ENCODE results near the gene CAMTA1.

CAMTA1 gene

DNA sequence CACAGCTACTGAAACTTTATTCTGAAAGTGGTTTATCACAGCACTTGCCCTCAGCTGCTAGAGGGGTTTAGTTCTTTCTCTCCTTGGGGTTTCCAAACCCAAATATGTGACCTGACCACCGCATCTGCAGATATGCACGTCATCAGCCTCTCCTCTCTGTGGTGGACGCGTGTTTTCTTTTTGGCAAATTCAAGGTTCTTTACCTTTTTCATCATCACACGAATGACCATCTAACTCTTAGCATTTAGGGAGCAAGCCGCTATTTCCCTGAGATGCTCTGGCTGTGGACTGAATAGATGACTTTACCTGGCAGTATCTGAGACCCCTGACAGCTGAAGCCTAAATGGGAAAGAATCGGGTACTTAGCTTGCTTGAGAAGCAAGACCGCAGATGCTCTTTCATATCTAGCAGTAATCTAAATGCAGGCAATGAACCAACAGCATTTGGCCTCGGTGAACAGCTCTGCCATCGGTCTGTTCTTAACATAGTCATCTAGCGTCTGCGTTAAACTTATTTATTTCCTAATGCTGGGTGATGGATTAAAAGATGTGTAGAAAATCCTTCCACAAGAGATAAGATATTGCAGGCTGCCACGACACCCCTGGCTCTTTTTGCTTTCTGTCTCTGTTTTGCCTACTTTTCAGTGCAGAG, 463.4 kb downstream of the CAMTA1 start:
- DNase-seq: no peak

DNA sequence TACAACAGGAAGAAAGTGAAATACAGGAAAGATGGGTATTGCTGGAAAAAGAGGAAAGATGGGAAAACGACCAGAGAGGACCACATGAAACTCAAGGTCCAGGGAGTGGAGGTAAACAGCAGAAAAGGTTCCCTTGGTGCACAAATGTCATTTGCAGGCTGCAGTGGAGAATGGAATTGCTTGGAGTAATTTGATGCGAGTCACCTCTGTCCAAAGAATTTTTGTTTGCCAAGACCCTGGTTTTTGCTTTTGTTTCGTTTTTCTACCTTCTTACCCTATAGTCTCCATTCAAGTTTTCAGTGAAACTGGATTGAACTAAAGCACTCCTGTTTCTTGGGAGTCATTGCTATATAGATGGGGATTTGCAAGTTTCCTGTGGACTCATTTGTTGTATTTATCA, 464.3 kb downstream of the CAMTA1 start:
- DNase-seq: no peak

DNA sequence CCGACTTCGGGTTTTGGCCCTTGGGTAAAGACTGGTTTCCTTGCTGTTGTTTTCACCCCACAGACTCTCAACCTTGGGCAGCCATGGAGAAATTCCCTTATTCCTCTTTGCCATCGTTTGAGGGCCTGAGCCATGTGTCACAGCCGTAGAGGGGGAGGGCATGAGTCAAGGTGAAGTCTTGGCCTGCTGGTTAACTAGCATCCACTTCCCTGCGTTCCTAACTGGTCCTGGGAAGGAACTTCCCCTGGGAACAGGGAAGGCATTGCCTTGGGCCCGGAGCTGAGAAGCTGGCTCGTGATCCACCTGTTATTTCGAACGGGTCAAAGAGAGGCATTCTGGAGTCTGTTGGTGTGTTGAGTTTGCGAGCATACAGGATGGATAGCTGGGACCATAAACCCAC, 464.9 kb downstream of the CAMTA1 start:
- DNase-seq: no peak

DNA sequence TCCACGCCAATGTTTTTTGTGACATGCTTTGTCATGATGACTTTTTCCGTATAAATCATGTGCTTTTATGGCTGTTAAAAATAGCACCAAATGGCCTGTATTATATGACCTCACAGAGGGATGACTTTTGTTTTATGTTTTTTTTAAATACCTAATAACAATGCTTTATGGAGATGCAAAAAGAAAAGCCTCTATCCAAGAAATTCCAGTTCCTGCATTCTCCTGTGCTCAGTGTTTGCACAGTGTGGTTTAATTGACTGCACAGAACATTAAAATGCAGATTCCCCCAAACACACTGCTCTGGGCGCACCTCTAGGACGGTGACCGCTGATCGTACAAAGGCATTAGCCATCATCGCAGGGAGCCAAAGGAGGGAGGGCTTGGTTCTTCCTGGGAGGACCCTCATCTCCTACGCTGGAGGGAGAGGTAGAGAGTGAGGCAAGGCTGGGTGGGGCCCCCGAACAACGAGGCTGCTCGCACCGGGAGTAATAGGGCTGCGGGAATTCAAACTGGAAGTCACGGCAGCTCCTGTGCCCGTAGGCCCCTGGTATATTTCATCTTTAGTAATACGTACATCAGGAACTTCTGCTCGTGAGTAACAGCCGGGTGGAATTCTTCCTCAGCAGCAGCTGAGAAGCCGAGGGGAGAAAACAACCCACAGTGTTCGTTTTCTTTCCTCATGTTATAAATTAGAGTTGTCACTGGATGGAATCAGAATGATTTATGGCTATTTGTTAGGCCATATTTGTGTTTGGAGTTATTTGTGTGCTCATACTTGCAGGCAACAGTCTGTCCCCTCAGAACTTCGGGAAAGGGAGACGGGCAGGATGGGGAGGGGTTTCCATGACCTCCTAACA, 465.6 kb downstream of the CAMTA1 start:
- no peak for DNase-seq

DNA sequence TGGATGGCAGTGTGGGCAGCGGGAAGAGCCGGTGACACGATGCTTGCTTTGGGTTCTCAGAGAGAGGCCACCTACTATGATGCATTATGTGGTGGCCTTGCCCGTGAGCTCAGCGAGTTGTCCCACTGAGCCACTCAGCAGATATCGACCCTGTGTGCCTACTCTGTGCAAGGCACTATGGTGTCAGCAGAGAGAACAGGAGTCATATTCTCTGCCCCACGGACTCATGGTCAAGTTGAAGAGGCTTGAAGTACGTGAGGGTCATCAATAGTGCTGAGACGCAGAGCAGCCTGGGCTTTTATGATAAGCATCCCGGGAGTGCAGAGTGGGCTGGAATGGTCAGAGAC, 466.2 kb downstream of the CAMTA1 start:
- no peak for DNase-seq

DNA sequence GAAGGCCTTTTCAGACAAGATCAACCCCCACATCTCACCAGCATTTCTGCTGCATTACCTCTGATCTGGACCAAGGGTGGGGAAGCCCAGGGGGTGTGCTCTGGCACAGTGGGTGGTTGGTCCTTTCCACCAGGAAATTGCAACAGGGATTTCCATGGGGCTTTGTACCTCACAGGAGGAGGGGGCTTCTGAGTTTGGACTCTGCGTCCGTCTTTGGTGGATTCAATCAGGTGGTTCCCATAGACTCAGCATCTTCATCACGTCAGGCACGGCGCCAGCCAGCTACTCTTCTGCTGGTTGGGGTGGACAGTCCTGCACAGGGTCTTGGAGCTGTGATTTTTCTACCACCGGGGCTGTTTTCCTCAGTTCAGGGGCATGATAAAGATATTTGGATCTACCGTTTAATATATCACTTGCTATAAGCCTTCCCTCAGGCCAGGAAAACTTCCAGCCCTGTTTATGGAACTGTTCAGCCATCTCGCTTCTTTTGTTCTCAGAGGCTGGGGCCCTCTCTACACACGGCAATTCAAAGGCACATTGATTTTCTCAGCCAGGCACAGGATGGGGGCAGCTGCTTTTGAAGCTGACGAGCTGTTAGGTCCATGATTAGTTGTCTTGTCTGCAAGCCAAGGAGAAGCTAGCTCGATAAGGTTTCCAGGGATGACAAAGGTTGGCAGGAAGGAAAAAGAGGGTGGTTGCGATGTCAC, 467.3 kb downstream of the CAMTA1 start:
- no peak for DNase-seq

DNA sequence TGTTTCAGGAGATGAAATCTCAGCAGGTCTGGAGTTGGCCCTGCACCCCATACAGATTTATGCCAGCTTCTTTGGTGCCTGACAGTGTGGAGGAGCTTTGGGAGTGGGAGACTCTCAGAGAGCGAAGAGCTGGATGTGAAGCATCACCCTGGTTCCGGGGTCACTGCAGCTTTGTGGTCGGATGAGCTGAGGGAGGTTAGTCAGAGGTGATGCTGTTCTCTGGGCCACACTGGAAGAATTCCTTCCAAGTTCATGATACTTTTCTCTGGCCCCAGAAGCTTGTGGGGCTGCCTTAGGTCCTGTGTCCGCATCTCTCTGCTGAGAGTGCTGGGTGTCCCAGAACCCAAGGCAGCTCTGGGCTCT, 467.8 kb downstream of the CAMTA1 start:
- DNase-seq: no peak

DNA sequence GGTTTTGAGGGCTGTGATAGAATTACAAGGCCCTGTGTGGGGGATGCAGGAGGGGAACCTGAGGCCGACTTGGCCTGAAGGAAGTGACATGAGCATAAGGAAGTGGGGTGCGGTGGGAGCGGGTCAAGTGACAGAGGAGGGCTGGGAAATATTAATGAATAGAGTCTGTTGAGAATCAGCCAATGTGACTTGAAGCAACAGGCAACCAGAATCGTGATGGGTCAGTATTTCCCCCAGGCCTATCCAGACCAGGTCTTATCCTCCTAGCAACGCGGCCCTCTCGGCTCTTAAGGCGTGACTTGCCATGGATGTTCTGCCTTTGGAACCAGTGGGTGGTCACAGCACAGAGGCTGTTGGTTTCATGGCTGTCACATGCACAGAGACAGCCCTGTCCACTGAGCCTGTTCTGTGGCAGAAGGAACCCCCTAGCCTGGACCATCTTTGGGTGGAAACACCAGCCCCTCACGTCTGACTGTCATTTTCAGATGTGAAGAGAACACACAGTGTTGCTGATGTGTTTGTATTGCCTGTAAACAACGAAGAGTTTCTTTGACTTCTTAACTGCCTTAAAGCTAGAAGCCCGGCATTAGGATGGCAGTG, 468.8 kb downstream of the CAMTA1 start:
- DNase-seq: no peak

DNA sequence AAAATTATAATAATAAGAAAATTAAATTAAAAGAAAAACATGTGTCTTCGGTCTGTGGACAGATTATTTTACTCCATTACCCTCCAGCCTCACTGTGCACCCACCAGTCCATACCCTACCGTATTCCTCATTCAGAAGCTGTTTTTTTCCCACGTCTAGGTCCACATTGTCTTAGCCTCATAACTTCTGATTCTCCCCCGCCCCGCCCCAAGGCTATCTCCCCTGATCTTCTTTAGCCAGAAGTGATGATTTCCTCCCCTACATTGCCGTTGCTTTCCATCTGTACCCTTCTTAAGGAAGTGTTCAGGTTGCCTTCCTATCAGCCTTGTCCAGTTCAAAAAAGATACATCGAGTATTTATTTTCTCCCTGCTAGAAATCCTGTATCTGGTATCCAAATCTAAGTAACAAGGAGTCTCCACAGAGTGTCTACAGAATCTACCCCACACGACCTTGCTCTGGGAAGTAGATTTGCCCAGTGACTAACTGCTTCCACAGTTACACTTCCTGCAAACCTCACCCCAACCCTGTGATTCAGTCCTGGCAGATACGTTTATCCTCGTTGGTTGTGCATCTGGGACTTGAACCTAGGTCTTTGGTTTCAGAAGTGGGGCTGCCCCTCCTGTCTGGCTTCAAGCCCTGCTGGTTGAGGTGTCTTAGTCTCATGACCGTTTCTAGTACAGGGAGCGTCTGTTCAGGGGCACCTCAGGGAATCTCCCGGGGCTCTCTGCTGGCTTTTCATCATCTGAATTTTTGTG, 470.2 kb downstream of the CAMTA1 start:
- no peak for DNase-seq

DNA sequence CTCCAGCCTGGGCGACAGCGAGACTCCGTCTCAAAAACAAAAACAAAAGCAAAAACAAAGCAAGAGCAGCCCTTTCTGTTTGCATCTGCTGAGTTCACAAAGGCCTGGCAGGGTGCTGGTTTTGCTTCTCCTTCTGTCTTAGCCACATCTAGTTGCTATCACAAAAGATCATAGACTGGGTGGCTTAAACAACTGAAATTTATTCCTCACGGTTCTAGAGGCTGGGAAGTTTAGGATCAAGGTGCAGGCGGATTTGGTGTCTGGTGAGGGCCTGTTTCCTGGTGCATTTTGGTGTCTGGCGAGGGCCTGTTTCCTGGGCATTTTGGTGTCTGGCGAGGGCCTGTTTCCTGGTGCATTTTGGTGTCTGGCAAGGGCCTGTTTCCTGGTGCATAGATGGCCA, 471.3 kb downstream of the CAMTA1 start:
- DNase-seq: no peak

DNA sequence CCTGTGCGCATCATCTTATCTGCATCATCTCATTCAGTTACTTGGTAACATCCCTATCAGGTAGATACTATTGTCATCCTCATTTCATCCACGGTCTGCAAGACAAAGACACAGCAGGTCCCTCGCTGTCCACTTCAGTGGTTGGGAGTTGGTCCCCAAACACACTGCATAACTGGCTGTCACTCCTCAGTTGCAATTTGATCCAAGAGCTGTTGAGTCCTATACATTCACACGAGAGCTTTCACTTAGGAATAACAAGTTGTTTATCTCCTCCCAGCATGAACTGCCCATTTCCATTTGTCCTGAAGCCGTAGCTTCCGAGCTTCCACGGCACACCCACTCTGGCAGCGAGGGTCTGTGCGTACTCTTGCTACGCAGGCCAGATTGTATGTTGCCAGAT, 472.0 kb downstream of the CAMTA1 start:
- no peak for DNase-seq

DNA sequence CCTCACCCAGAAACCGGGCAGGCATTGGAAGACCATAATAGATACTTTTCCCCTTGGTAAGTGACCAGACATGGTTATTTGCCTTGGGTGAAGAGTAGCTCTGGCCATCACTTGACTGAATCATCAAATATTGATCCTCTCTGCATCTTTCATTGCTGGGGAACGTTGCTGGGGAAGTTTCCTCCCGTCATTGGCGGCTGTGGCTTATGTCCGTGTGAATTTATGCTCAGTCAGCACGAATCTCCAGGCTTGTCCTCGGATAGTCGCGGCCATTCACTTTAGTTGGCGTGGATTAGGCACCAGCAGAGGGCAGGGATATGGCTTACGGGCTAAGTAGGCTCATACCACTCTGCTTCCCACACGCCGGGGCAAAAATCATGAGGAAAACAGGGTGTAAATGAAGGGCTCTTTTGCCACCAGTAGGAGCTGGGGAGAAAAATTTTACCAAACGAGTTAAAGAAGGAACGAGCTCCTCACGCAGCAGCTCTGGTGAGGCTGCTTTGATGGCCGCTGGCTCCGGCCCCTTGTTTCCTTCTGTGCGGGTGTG, 473.4 kb downstream of the CAMTA1 start:
- DNase-seq: no peak

DNA sequence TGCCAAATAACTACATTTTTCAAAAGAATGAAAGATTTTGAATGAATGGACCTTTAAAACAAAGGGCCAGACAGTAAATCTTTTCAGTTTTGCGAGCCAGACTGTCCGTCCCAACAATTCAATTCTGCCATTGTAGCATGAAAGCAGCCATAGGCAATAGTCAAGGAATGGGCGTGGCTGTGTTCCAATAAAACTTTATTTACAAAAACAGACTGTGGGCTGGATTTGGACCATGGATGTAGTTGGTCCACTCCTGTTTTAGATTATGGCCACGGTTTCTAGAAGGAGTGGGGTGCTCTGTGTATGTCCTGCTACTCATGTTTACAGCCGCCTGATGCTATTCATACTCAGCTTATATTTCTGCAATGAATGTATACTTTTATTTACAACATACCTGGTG, 474.7 kb downstream of the CAMTA1 start:
- DNase-seq: no peak

DNA sequence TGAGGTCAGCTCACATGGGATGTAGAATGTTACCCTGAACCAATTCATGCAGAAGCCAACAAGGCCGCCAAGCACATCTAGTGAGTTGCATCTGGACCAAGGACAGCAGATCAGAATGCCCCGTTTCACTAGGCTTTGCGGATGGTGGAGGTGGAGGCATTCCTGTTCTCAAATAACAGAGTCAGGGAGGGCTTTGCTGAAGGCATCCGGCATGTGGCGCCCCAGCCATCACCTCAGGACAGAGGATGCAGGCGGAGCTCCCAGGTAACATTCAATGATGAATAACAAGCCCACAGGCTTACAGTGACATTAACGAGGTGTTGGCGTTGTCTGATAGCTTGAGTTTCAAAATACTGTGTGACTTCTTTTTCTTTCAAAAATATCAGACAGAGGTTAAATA, 476.2 kb downstream of the CAMTA1 start:
- no peak for DNase-seq

DNA sequence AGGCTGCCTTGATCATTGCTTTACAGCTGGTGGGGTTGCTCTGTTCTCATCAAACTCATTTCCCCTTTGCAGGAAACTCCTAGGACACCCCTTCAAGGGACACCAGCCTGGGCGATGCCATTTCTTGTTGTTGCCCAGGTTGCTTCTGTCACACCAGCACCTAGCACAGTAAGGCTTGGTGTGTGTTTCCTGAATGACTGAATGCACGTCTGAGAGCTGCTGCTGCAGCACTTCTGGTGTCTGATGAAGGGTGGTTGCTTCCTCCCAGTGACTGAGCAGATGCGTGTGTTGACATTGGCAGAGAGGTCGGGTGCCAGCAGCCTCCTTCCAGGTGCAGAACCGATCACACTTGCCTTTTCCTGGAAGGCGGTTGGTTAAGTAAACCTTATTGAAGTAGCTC, 477.4 kb downstream of the CAMTA1 start:
- peak; percentile 88 for DNase-seq

DNA sequence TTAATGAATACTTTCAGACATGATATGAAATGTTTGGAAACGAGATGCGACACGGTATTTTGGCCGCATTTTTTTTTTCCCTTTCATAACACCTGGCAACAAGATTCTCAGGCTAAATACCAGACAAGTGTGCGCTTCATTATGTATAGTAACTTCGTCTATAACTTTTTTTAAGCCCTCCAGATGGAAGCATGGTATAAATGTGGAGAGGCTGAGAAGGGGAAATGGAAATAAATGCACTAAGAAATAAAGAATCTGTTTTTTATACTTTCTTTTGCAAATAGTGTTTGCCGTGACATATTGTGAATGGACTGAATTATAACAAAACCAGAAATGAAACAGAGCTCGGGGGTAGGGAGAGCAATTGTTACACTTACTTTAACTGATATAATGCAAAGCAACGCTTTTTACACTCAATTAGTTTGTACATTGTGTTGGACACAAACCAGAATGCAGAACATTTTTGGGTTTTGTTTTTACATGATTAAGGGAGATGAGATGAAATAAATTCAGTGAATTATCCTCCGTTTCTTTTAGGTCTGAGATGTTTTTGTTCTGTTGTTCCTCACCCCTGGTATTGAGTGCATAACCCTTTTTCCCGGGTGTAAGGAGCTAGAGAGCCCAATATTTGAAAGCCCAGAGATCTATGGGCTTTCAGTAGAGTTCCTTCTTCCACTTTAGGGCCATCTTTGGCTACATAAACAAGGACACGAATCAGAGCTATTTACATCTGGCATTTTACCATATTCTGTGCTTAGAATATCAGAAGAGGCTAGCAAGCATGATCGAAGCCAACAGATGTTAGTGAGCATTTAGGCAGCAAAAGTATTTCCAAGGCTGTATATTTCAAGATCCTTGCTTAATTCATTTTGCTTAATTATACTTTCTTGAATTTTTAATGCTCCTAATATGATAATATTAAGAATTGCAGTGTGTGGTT, 478.0 kb downstream of the CAMTA1 start:
- DNase-seq: no peak

DNA sequence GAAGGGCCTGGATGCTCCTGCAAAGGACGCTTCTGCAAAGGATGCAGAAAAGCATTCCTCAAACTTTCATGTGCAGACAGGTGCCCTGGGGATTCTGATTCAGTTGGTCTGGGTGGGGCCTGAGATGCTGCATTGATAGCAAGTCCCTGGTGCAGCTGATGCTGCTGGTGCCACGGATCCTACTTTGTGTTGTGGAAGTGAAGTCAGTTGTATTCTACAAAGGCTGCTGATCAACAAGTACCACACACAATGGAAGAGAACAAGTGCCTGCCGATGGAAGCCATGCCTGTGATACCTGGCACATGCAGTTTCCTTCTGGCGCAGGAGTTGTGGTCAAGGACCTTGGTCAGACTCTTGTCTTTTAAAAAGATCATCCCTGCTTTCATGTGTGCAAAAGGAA, 478.8 kb downstream of the CAMTA1 start:
- DNase-seq: no peak

DNA sequence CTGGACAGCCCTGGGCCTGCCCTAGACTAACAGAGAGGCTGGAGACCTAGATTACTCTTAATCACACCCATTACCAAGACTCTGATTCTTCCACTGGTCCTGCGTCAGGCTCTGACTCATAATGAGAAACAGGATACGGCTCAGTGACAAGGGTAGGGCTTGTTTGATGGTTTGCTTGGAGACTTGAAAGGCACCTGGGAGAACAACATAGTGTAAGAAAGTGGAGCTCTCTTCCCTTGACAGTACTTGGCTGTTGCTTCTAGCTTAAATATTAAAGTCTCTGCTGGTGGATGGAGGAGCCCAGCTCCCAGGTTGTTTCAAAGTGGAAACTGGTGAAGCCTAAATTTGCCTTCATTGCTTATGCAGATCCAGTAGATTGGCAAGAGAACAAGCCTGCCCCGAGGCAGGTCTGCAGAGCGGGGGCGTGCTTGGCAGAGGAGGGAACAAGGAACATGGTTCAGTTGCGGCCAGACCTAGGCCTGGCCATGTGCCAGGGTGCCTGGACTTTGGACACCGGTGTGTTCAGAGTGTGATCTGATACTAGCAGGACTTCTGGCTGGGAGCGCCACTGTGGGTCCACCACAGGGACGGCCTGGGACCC, 480.6 kb downstream of the CAMTA1 start:
- DNase-seq: no peak

DNA sequence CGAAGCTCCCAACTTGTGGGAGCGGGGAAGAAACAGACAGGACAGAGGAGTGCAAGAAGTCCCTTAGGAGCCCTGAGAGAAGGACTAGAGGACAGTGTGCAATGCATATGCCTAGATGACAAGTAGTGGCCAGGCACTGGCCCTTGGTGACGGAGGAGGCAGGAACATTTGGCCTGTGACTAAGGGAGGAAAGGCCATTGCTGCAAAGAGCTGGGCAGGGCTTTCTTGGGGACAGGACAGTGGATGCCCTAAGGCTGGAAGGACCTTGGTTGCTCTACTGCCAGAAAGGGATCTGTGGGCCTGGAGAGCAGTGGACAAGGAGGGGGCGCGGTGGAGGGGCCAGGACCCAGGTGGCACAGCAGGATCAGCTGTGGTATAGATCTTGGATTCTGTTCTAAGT, 481.3 kb downstream of the CAMTA1 start:
- DNase-seq: no peak

DNA sequence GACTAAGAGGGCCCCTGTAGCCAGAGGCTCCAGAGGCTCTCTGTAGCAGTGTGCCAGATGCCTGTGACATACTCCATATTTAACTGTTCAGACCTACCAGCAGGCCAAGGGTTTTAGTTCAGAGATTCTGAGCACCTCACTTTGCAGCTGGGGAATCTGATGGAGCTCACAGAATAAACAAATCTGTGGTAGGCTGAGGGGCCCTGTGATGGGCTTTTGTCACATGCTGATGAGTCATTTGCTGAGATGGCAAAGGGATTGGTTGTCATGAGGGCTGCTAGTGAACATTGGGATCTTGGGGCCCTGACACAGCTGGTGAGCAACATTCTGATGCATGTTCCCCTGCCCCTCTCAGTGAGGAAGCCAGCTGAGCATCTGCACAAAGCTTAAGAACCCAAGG, 482.2 kb downstream of the CAMTA1 start:
- no peak for DNase-seq

DNA sequence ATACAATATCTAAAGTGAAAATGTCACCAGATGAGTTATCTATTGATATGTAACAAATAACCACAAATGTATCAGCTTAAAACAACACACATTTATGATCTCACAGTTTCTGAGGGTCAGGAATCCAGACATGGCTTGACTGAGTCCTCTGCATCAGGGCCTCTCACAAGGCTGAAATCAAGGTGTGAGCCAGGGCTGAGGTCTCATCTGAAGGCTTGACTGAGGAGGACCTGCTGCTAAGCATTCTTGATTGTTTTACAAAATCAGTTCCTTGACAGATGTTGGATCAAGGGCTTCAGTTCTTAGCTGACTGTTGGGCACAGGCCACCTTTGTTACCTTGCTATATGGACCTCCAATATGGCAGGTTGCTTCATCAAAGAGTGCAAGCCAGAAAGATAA, 483.7 kb downstream of the CAMTA1 start:
- no peak for DNase-seq

Measured in NCI-H1105 (cell line).